ENCODE results near the gene APOBR.
"Not testable (repeated sequence)": the region's sequence is repeated elsewhere in the genome, so short reads cannot be mapped to it uniquely, and the experiment has no call there.

Gene APOBR

GRCh38 chr16:28543072-28543471 lies 48.6 kb downstream of the APOBR start:
- Histone ChIP-seq H3K4me3 (no peak overlapping the region), H3K36me3 (replicated peaks) (no peaks in the 10 kb centered on the region), H3K27me3 (ENCODE audit: low read depth) (no peaks in the 10 kb centered on the region), H3K4me1 (no peaks in the 10 kb centered on the region), H3K9me3 (no peaks in the 10 kb centered on the region)
- in situ Hi-C loops (cut with MboI; ENCODE audit: low sequenced_read_pairs) = no loop called here
- DNase-seq (ENCODE audit: low spot score in 2 of 2) = no peak

DNA sequence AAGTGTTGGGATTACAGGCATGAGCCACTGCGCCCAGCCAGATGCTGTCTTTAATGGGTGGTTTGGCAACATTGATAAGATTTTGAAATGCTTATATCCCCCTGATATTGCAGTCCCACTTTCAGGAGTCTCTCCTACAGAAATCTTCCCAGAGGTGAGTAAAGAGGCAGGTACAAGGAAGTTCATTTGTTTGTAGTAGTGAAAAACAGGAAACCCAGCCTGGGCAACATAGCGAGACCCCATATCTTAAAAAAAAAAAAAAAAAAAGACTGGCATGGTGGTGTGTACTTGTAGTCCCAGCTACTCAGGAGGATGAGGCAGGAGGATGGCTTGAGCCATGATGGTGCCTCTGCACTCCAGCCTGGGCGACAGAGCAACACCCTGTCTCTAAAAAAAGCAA lies 50.6 kb downstream of the APOBR start:
- DNase-seq (ENCODE audit: low spot score in 2 of 2) = no peak
- no peaks in the 10 kb centered on the region for H3K4me1 ChIP-seq
- H3K9me3 ChIP-seq = no peaks in the 10 kb centered on the region
- no peak overlapping the region for H3K4me3 ChIP-seq
- in situ Hi-C loops (cut with MboI; ENCODE audit: low sequenced_read_pairs) = no loop called here
- no peaks in the 10 kb centered on the region for H3K27me3 ChIP-seq (ENCODE audit: low read depth)
- H3K36me3 ChIP-seq (replicated peaks) = no peaks in the 10 kb centered on the region

- in situ Hi-C loops (cut with MboI; ENCODE audit: low sequenced_read_pairs); DNase-seq (ENCODE audit: low spot score in 2 of 2); H3K27me3 ChIP-seq (ENCODE audit: low read depth); H3K36me3 ChIP-seq (replicated peaks); H3K4me1 ChIP-seq; H3K9me3 ChIP-seq; H3K4me3 ChIP-seq: not testable (repeated sequence)
Measured at GRCh38 chr16:28545964-28546363, 51.5 kb downstream of the APOBR start.

GRCh38 chr16:28546626-28547025 lies 52.2 kb downstream of the APOBR start:
- in situ Hi-C loops (cut with MboI; ENCODE audit: low sequenced_read_pairs) = no loop called here
- no peaks in the 10 kb centered on the region for H3K27me3 ChIP-seq (ENCODE audit: low read depth)
- no peak for DNase-seq (ENCODE audit: low spot score in 2 of 2)
- no peak overlapping the region for H3K4me3 ChIP-seq
- no peaks in the 10 kb centered on the region for H3K9me3 ChIP-seq
- H3K4me1 ChIP-seq = no peaks in the 10 kb centered on the region
- no peaks in the 10 kb centered on the region for H3K36me3 ChIP-seq (replicated peaks)

DNA sequence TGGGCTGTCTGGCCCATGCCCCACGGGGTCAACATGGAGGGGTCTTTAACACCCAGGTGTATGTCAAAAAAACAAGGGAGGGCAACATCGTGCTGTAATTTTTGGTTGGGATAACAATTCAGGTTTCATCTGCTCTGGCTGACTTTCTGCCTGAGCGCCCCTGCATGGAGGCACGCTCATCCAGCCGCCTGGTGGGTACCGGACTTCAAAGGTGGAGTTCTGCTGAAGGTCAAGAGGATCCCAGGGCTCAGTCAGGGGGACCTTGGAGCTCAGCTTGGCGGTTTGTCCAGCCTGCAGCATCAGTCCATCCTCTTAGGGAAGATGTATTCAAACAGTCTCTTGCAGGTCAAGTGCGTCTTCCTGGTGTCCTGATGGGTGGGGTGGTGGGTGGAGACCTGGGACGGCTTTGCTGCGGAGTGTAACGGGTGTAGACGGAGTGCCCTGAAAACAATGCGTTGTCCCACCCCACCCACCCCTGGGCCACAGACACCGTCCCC lies 53.9 kb downstream of the APOBR start:
- Histone ChIP-seq H3K4me3 (no peak overlapping the region), H3K27me3 (ENCODE audit: low read depth) (no peaks in the 10 kb centered on the region), H3K4me1 (peaks cover 3% of the 10 kb centered on the region; the same call in 1 of the 2 replicates), H3K9me3 (no peaks in the 10 kb centered on the region), H3K36me3 (replicated peaks) (no peaks in the 10 kb centered on the region)
- in situ Hi-C loops (cut with MboI; ENCODE audit: low sequenced_read_pairs) = no loop called here
- no peak for DNase-seq (ENCODE audit: low spot score in 2 of 2)
